Endothelial cell of umbilical vein (primary cell): ENCODE measurements around the gene STK39.

Experiments
- CTCF ChIP-seq, 2 donors: IDR thresholded peaks; 1 replicate in 1 of 2; 2 replicates in 1 of 2; pipeline ENCODE4 v1.5.1; 2011; ENCODE audit warnings: low read length in 2 of 2, mild to moderate bottlenecking in 2 of 2, moderate library complexity in 2 of 2, control low read depth in 1 of 2, inconsistent platforms in 1 of 2, low read depth in 1 of 2; ENCODE audit not compliant: insufficient read depth in 1 of 2; ENCODE audit errors: extremely low read depth in 1 of 2
- EZH2 ChIP-seq: IDR thresholded peaks from 2 replicates; pipeline ENCODE4 v1.6.1; 2012; ENCODE audit warnings: borderline replicate concordance, low read depth, mild to moderate bottlenecking, moderate library complexity, low read length, inconsistent platforms; ENCODE audit not compliant: severe bottlenecking
- MAX ChIP-seq: IDR thresholded peaks from 2 replicates; pipeline ENCODE4 v1.6.1; 2011; ENCODE audit not compliant: insufficient read depth, insufficient read length
- MYC ChIP-seq: IDR thresholded peaks from one replicate; pipeline ENCODE4 v1.6.1; 2011; ENCODE audit warnings: mild to moderate bottlenecking, low read depth, low read length
- POLR2A ChIP-seq: IDR thresholded peaks from 2 replicates; pipeline ENCODE4 v1.6.1; 2012; ENCODE audit warnings: low read depth, mild to moderate bottlenecking, control low read depth, low read length
- POLR2AphosphoS5 ChIP-seq: IDR thresholded peaks from 2 replicates; pipeline ENCODE4 v1.6.1; 2012; ENCODE audit warnings: low read depth, mild to moderate bottlenecking, control low read depth, low read length, moderate library complexity; ENCODE audit not compliant: insufficient read depth

- TF ChIP-seq CTCF (IDR thresholded peaks at IDR 0.05; ENCODE audit: extremely low read depth in 1 of 2, insufficient read depth in 1 of 2, low read depth in 1 of 2, low read length in 2 of 2) = no peak
- TF ChIP-seq EZH2 = no peak
- TF ChIP-seq POLR2A = no peak
- TF ChIP-seq POLR2AphosphoS5 = no peak
- TF ChIP-seq MAX = no peak
- TF ChIP-seq MYC = no peak
Measured at GRCh38 chr2:168233166-168233565, 14.2 kb downstream of the STK39 start.
